SK-N-SH (cell line): ENCODE data around the gene PDE10A. TPM values are rescaled to one million over a fixed set of nuclear protein-coding genes. Genes with fewer than 3 reads are reported as not detected.

Source experiments
- CTCF ChIA-PET: fragments of 300-600, 350-600 bp; formaldehyde crosslinking; extraction: SDS; loops from one replicate; lab custom pipeline; 2021; lab: Yijun Ruan, JAX
- POLR2A ChIA-PET: fragments of 350-600 bp; sonication (Branson Sonifier 250); formaldehyde crosslinking; extraction: SDS; loops from one replicate; lab custom pipeline; 2020; ENCODE audit warnings: antibody characterized with exemption, inconsistent platforms; lab: Yijun Ruan, JAX
- DNase-seq: peaks from one replicate; pipeline ENCODE4 v3.0.0; 2012
- H2AFZ ChIP-seq: fragments of 200-600 bp; sonication (generic); 2 replicates; pipeline ENCODE4 v1.8.1; 2016; ENCODE audit warnings: antibody characterized with exemption, mild to moderate bottlenecking, low read depth
- H3F3A ChIP-seq: fragments of 200-600 bp; sonication (generic); replicated peaks from 2 replicates; pipeline ENCODE3; 2016; ENCODE audit warnings: antibody characterized with exemption, mild to moderate bottlenecking; ENCODE audit not compliant: insufficient read depth
- H3K27ac ChIP-seq, 2 experiments: fragments of 200-500 bp in 1 of 2; fragments of 200-600 bp in 1 of 2; sonication (Bioruptor generic) in 1 of 2; sonication (generic), shearing (Covaris generic) in 1 of 2; 2 replicates each; pipeline versions ENCODE4 v1.5.1 to v1.6.1; 2014 to 2016; ENCODE audit warnings: low read depth in 2 of 2, inconsistent platforms in 1 of 2, low read length in 1 of 2, mild to moderate bottlenecking in 1 of 2, mixed read lengths in 1 of 2
- H3K27me3 ChIP-seq: fragments of 200-600 bp; sonication (generic), shearing (Covaris generic); 2 replicates; pipeline ENCODE4 v1.6.1; 2016; ENCODE audit warnings: mixed run types; ENCODE audit not compliant: insufficient read depth
- H3K36me3 ChIP-seq, 2 experiments: fragments of 200-500 bp in 1 of 2; fragments of 200-600 bp in 1 of 2; sonication (Bioruptor generic) in 1 of 2; sonication (generic) in 1 of 2; replicated peaks in 1 of 2; 2 replicates each; pipeline versions ENCODE3 to v1.5.1; 2014 to 2016; ENCODE audit warnings: low read length in 1 of 2, mild to moderate bottlenecking in 1 of 2; ENCODE audit not compliant: insufficient read depth in 2 of 2, control insufficient read depth in 1 of 2
- H3K4me1 ChIP-seq, 2 experiments: fragments of 200-500 bp in 1 of 2; fragments of 200-600 bp in 1 of 2; sonication (Bioruptor generic) in 1 of 2; sonication (generic), shearing (Covaris generic) in 1 of 2; 2 replicates each; pipeline versions ENCODE4 v1.5.1 to v1.6.1; 2014 to 2016; ENCODE audit warnings: low read depth in 1 of 2, low read length in 1 of 2, mixed run types in 1 of 2; ENCODE audit not compliant: insufficient read depth in 2 of 2, control insufficient read depth in 1 of 2
- H3K4me2 ChIP-seq: fragments of 200-600 bp; sonication (generic), shearing (Covaris generic); 2 replicates; pipeline ENCODE4 v1.6.1; 2017; ENCODE audit warnings: mixed run types
- H3K4me3 ChIP-seq, 2 experiments: fragments of 200-500 bp in 1 of 2; fragments of 200-600 bp in 1 of 2; sonication (Bioruptor generic) in 1 of 2; sonication (generic), shearing (Covaris generic) in 1 of 2; 2 replicates each; pipeline versions ENCODE4 v1.5.1 to v1.8.1; 2014 to 2016; ENCODE audit warnings: low read depth in 2 of 2, inconsistent platforms in 1 of 2, low read length in 1 of 2, mild to moderate bottlenecking in 1 of 2, mixed read lengths in 1 of 2, moderate library complexity in 1 of 2
- H3K79me2 ChIP-seq: fragments of 200-600 bp; sonication (generic); 2 replicates; pipeline ENCODE4 v1.8.1; 2017; ENCODE audit warnings: mild to moderate bottlenecking; ENCODE audit not compliant: insufficient read depth
- H3K9ac ChIP-seq: fragments of 200-600 bp; sonication (generic); 2 replicates; pipeline ENCODE4 v1.6.1; 2017; ENCODE audit warnings: mixed run types
- H3K9me2 ChIP-seq: fragments of 200-600 bp; sonication (generic); 2 replicates; pipeline ENCODE4 v1.6.1; 2017; ENCODE audit warnings: mixed run types
- H3K9me3 ChIP-seq: fragments of 200-600 bp; sonication (generic); 2 replicates; pipeline ENCODE4 v1.6.1; 2017; ENCODE audit warnings: mixed run types, mild to moderate bottlenecking, moderate library complexity
- H4K20me1 ChIP-seq: fragments of 200-600 bp; sonication (generic); 2 replicates; pipeline ENCODE4 v1.6.1; 2017; ENCODE audit warnings: mild to moderate bottlenecking, mixed run types; ENCODE audit not compliant: insufficient read depth
- ELF1 ChIP-seq: IDR thresholded peaks from 2 replicates; pipeline ENCODE4 v1.4.0; 2012
- EP300 ChIP-seq, 2 experiments: IDR thresholded peaks; 2 replicates each; pipeline versions ENCODE4 v1.4.0 to v1.6.1; 2012; ENCODE audit warnings: borderline replicate concordance in 1 of 2, low read depth in 1 of 2, low read length in 1 of 2
- EZH2phosphoT487 ChIP-seq: fragments of 200-600 bp; sonication (generic); IDR thresholded peaks from 2 replicates; pipeline ENCODE4 v1.6.1; 2017; ENCODE audit warnings: low read depth, mixed run types, mild to moderate bottlenecking, antibody characterized with exemption, moderate library complexity, borderline replicate concordance
- FOSL2 ChIP-seq: IDR thresholded peaks from 2 replicates; pipeline ENCODE4 v1.4.0; 2012; ENCODE audit warnings: low read depth, mild to moderate bottlenecking, moderate library complexity, borderline replicate concordance
- FOXJ3 ChIP-seq: sonication (generic); formaldehyde crosslinking; IDR thresholded peaks from 2 replicates; pipeline ENCODE4 v1.5.1; 2020; ENCODE audit warnings: mild to moderate bottlenecking, missing genetic modification reagents
- FOXM1 ChIP-seq: IDR thresholded peaks from 2 replicates; pipeline ENCODE4 v1.4.0; 2012; ENCODE audit warnings: low read depth, mild to moderate bottlenecking
- GATA2 ChIP-seq: sonication (generic); formaldehyde crosslinking; IDR thresholded peaks from 2 replicates; pipeline ENCODE4 v1.5.0; 2020; ENCODE audit warnings: mild to moderate bottlenecking, missing genetic modification reagents
- JUND ChIP-seq: IDR thresholded peaks from 2 replicates; pipeline ENCODE4 v1.4.0; 2012
- MEF2A ChIP-seq: IDR thresholded peaks from 2 replicates; pipeline ENCODE4 v1.4.0; 2012; ENCODE audit warnings: low read depth, borderline replicate concordance
- NFIC ChIP-seq: IDR thresholded peaks from 2 replicates; pipeline ENCODE4 v1.4.0; 2012; ENCODE audit warnings: borderline replicate concordance
- NRF1 ChIP-seq: IDR thresholded peaks from 2 replicates; pipeline ENCODE4 v1.6.1; 2012; ENCODE audit warnings: low read depth, mild to moderate bottlenecking, low read length
- RFX5 ChIP-seq: IDR thresholded peaks from 2 replicates; pipeline ENCODE4 v1.6.1; 2012; ENCODE audit warnings: mild to moderate bottlenecking, improper control_type of control experiment, low read length
- SMC3 ChIP-seq: IDR thresholded peaks from 2 replicates; pipeline ENCODE4 v1.6.1; 2012; ENCODE audit warnings: low read depth, low read length, improper control_type of control experiment
- TAF1 ChIP-seq: IDR thresholded peaks from 2 replicates; pipeline ENCODE4 v1.6.1; 2012; ENCODE audit warnings: low read depth, mild to moderate bottlenecking, low read length, moderate library complexity, borderline replicate concordance
- TCF12 ChIP-seq: IDR thresholded peaks from 2 replicates; pipeline ENCODE4 v1.4.0; 2012
- TEAD4 ChIP-seq: IDR thresholded peaks from 2 replicates; pipeline ENCODE4 v1.4.0; 2012; ENCODE audit warnings: mild to moderate bottlenecking, borderline replicate concordance; ENCODE audit not compliant: insufficient read depth
- WGBS: methylation state at CpG from one replicate; pipeline ENCODE4 v1.1.6; 2017; ENCODE audit warnings: low lambda C conversion rate; 5-methylcytosine and 5-hydroxymethylcytosine counted together
- polyA plus RNA-seq, 3 experiments: library from polyadenylated mRNA; depleted of rRNA; stranded (reverse); fragments of >200 nt; gene quantifications; 2 replicates each; pipeline ENCODE4 v1.2.3, GENCODE V29; 2012
- TF ChIP-seq, protein P1 (sequence below): fragments of 200-600 bp; sonication (generic); IDR thresholded peaks from 2 replicates; pipeline ENCODE4 v1.6.1; 2017; ENCODE audit warnings: antibody characterized with exemption, mild to moderate bottlenecking, moderate library complexity
- TF ChIP-seq, protein P2 (sequence below): fragments of 150-350 bp; IDR thresholded peaks from 2 replicates; pipeline ENCODE4 v1.6.1; 2017; ENCODE audit warnings: antibody characterized with exemption, low read length, low read depth, borderline replicate concordance
- TF ChIP-seq, protein P3 (sequence below): IDR thresholded peaks from 2 replicates; pipeline ENCODE4 v1.4.0; 2012; ENCODE audit warnings: low read depth, borderline replicate concordance

PDE10A gene
- polyA plus RNA-seq, 1 of the 3 experiments (the other 2 are of a cell fraction): 0.43 TPM

DNA sequence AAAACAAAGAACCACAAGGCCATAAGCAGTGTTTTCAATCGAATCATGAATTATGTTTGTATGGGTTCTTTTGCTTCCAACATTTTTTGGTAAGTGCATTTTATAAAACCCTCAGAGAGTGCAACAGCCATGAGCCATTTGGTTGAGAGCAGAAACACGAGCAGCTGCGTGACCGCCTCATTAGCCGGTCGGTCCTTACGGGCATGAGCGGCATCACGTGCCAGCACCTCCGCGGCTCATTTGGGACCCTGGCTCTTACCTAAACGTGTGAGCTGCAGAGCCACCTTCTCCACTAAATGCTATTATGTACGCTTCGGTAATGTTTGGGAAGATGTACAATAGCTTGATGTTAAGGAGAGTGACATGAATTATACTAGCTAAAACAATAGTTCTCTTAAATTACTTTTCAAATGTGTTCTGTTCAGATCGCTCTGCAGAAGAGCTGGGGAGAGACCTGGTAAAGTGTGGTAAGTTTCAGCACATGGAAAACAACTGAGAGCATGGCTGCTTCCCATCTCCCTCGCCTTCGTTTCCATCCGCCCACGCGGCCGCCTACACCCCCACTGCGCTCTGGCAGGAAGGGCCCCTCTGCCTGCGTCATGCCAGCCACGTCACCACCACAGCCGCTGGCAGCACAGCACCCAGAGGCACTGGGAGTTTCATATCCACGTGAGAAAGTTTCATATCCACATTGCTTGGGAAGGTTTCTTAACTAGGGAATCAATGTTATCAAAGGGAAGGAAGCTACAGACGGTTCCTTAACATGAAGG is 23.7 kb upstream of the PDE10A start:
- CTCF ChIA-PET: interaction anchor here (1.9 kb wide), 1 partner anchor 164 kb away, joined by 5 read pairs; no protein-coding TSS in a partner anchor
- POLR2A ChIA-PET: no interaction called here
- H4K20me1 ChIP-seq: no peaks in the 10 kb centered on the region
- no peaks in the 10 kb centered on the region for H3K9me2 ChIP-seq
- no peaks in the 10 kb centered on the region for H3F3A ChIP-seq
- no peaks in the 10 kb centered on the region for H3K27me3 ChIP-seq
- no peak overlapping the region for H3K9ac ChIP-seq
- TF ChIP-seq, protein P1, sequence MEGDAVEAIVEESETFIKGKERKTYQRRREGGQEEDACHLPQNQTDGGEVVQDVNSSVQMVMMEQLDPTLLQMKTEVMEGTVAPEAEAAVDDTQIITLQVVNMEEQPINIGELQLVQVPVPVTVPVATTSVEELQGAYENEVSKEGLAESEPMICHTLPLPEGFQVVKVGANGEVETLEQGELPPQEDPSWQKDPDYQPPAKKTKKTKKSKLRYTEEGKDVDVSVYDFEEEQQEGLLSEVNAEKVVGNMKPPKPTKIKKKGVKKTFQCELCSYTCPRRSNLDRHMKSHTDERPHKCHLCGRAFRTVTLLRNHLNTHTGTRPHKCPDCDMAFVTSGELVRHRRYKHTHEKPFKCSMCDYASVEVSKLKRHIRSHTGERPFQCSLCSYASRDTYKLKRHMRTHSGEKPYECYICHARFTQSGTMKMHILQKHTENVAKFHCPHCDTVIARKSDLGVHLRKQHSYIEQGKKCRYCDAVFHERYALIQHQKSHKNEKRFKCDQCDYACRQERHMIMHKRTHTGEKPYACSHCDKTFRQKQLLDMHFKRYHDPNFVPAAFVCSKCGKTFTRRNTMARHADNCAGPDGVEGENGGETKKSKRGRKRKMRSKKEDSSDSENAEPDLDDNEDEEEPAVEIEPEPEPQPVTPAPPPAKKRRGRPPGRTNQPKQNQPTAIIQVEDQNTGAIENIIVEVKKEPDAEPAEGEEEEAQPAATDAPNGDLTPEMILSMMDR: no peak
- TF ChIP-seq FOXM1: no peak
- no peak for TF ChIP-seq TAF1
- TF ChIP-seq TEAD4: no peak
- no peak for TF ChIP-seq GATA2 (CRISPR knock-in tag)
- TF ChIP-seq FOXJ3 (CRISPR knock-in tag): no peak
- TF ChIP-seq NFIC: no peak
- TF ChIP-seq EZH2phosphoT487: no peak
- no peak for TF ChIP-seq NRF1
- no peak for TF ChIP-seq FOSL2
- TF ChIP-seq MEF2A: no peak
- TF ChIP-seq SMC3: no peak
- TF ChIP-seq ELF1: no peak
- TF ChIP-seq, protein P2, sequence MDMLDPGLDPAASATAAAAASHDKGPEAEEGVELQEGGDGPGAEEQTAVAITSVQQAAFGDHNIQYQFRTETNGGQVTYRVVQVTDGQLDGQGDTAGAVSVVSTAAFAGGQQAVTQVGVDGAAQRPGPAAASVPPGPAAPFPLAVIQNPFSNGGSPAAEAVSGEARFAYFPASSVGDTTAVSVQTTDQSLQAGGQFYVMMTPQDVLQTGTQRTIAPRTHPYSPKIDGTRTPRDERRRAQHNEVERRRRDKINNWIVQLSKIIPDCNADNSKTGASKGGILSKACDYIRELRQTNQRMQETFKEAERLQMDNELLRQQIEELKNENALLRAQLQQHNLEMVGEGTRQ: no peak
- no peak for TF ChIP-seq JUND
- TF ChIP-seq TCF12: no peak
- TF ChIP-seq, protein P3, sequence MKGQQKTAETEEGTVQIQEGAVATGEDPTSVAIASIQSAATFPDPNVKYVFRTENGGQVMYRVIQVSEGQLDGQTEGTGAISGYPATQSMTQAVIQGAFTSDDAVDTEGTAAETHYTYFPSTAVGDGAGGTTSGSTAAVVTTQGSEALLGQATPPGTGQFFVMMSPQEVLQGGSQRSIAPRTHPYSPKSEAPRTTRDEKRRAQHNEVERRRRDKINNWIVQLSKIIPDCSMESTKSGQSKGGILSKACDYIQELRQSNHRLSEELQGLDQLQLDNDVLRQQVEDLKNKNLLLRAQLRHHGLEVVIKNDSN: no peak
- TF ChIP-seq EP300 (IDR thresholded peaks at IDR 0.05; ENCODE audit: borderline replicate concordance in 1 of 2, low read depth in 1 of 2, low read length in 1 of 2): no peak
- TF ChIP-seq RFX5: no peak
- H3K79me2 ChIP-seq: no peaks in the 10 kb centered on the region
- no peak for DNase-seq
- H3K36me3 ChIP-seq: no peaks in the 10 kb centered on the region
- H3K4me1 ChIP-seq: peaks cover 0 to 3% of the 10 kb centered on the region in 2 experiments; a peak in 1 of 4 replicates
- no peak overlapping the region for H3K4me3 ChIP-seq
- no peak overlapping the region for H3K27ac ChIP-seq
- H3K9me3 ChIP-seq: no peaks in the 10 kb centered on the region
- H3K4me2 ChIP-seq: no peak overlapping the region
- H2AFZ ChIP-seq: no peak overlapping the region
- 74% methylated on average over 26 of the region's 27 CpGs for WGBS
